H1 (cell line): Measurements from ENCODE around the gene JPT1. TPM values are rescaled to one million over a fixed set of nuclear protein-coding genes. Genes with fewer than 3 reads are reported as not detected.

Experiments used
- CTCF ChIA-PET: fragments of 300-600 bp; sonication (Branson Sonifier 250); formaldehyde crosslinking; loops from one replicate; lab custom pipeline; 2021; ENCODE audit not compliant: partially characterized antibody; lab: Charles Lee
- POLR2A ChIA-PET: fragments of 300-600 bp; sonication (Branson Sonifier 250); formaldehyde crosslinking; loops from one replicate; lab custom pipeline; 2021; ENCODE audit warnings: inconsistent platforms; ENCODE audit not compliant: partially characterized antibody; lab: Charles Lee
- DNase-seq, 2 experiments: peaks; one replicate each; pipeline versions ENCODE4 v3.0.0 to v3.0.0-alpha.2; 2010 to 2022; ENCODE audit warnings: low spot score in 2 of 2, low read depth in 1 of 2, mixed read lengths in 1 of 2
- FAIRE-seq: peaks from 2 replicates; lab custom pipeline; 2011; peaks lifted over from hg19 to GRCh38; lab: Jason Lieb, UNC
- H2AFZ ChIP-seq: 2 replicates; pipeline ENCODE4 v1.8.1; 2012; ENCODE audit warnings: low read length, inconsistent platforms
- H2AK5ac ChIP-seq: 2 replicates; pipeline ENCODE4 v1.6.1; 2013; ENCODE audit warnings: low read depth, low read length
- H2BK120ac ChIP-seq: replicated peaks from 2 replicates; pipeline ENCODE3; 2013; ENCODE audit warnings: low read depth, low read length, inconsistent platforms
- H2BK12ac ChIP-seq: 2 replicates; pipeline ENCODE4 v1.6.1; 2013; ENCODE audit warnings: low read depth, low read length
- H2BK15ac ChIP-seq: 2 replicates; pipeline ENCODE4 v1.6.1; 2013; ENCODE audit warnings: low read length
- H2BK20ac ChIP-seq: 2 replicates; pipeline ENCODE4 v1.6.1; 2013; ENCODE audit warnings: low read length
- H2BK5ac ChIP-seq: 2 replicates; pipeline ENCODE4 v1.6.1; 2013; ENCODE audit warnings: low read depth, low read length
- H3K14ac ChIP-seq: 2 replicates; pipeline ENCODE4 v1.6.1; 2013; ENCODE audit warnings: inconsistent platforms; ENCODE audit not compliant: insufficient read length
- H3K18ac ChIP-seq: 2 replicates; pipeline ENCODE4 v1.6.1; 2013; ENCODE audit warnings: low read length; ENCODE audit errors: extremely low read depth
- H3K23ac ChIP-seq: 2 replicates; pipeline ENCODE4 v1.6.1; 2013; ENCODE audit warnings: inconsistent platforms; ENCODE audit not compliant: insufficient read length
- H3K23me2 ChIP-seq: 2 replicates; pipeline ENCODE4 v1.6.1; 2013; ENCODE audit warnings: low read depth, low read length
- H3K27ac ChIP-seq: 2 replicates; pipeline ENCODE4 v1.6.1; 2011; ENCODE audit warnings: low read depth, low read length, inconsistent platforms
- H3K27me3 ChIP-seq, 4 experiments: replicated peaks in 1 of 4; 1 replicate in 1 of 4; 2 replicates in 3 of 4; pipeline versions ENCODE4 v1.6.1 to v1.8.1; 2011 to 2013; ENCODE audit warnings: low read length in 3 of 4, mild to moderate bottlenecking in 3 of 4, inconsistent platforms in 2 of 4, mixed read lengths in 2 of 4, moderate library complexity in 1 of 4; ENCODE audit not compliant: control insufficient read depth in 3 of 4, insufficient read depth in 3 of 4; ENCODE audit errors: extremely low read depth in 1 of 4
- H3K36me3 ChIP-seq, 4 experiments: 2 replicates each; pipeline versions ENCODE4 v1.6.1 to v1.8.1; 2011 to 2013; ENCODE audit warnings: mild to moderate bottlenecking in 4 of 4, low read length in 3 of 4, moderate library complexity in 2 of 4, control low read depth in 1 of 4, inconsistent platforms in 1 of 4; ENCODE audit not compliant: insufficient read depth in 4 of 4, control insufficient read depth in 2 of 4
- H3K4ac ChIP-seq: replicated peaks from 2 replicates; pipeline ENCODE3; 2013; ENCODE audit warnings: low read length, low read depth, mixed read lengths, inconsistent platforms; ENCODE audit not compliant: insufficient read length
- H3K4me1 ChIP-seq, 4 experiments: replicated peaks in 1 of 4; 1 replicate in 1 of 4; 2 replicates in 3 of 4; pipeline versions ENCODE4 v1.6.1 to v1.8.1; 2011 to 2013; ENCODE audit warnings: low read length in 3 of 4, inconsistent platforms in 2 of 4, mixed read lengths in 1 of 4; ENCODE audit not compliant: insufficient read depth in 4 of 4, control insufficient read depth in 3 of 4
- H3K4me2 ChIP-seq, 2 experiments: 2 replicates each; pipeline versions ENCODE4 v1.6.1 to v1.8.1; 2011 to 2013; ENCODE audit warnings: low read depth in 2 of 2, low read length in 2 of 2, control low read depth in 1 of 2, inconsistent platforms in 1 of 2, mild to moderate bottlenecking in 1 of 2; ENCODE audit not compliant: insufficient read depth in 1 of 2
- H3K4me3 ChIP-seq, 4 experiments: fragments of 200-600, 300-600 bp in 1 of 4; sonication (generic), shearing (Covaris generic), sonication (Bioruptor Twin) in 1 of 4; 2 replicates each; pipeline versions ENCODE4 v1.5.1 to v1.8.1; 2011 to 2016; ENCODE audit warnings: low read length in 4 of 4, low read depth in 3 of 4, control low read depth in 2 of 4, inconsistent platforms in 2 of 4, mild to moderate bottlenecking in 2 of 4, mixed read lengths in 1 of 4, moderate library complexity in 1 of 4; ENCODE audit not compliant: insufficient read depth in 2 of 4; ENCODE audit errors: extremely low read depth in 1 of 4
- H3K56ac ChIP-seq: replicated peaks from 2 replicates; pipeline ENCODE3; 2013; ENCODE audit warnings: low read depth, mild to moderate bottlenecking, mixed read lengths, low read length, inconsistent platforms; ENCODE audit not compliant: insufficient read length
- H3K79me1 ChIP-seq: 2 replicates; pipeline ENCODE4 v1.6.1; 2013; ENCODE audit warnings: low read depth, low read length, control low read depth
- H3K79me2 ChIP-seq, 2 experiments: 2 replicates each; pipeline versions ENCODE4 v1.6.1 to v1.8.1; 2012 to 2013; ENCODE audit warnings: low read length in 2 of 2, mild to moderate bottlenecking in 2 of 2, inconsistent platforms in 1 of 2; ENCODE audit not compliant: insufficient read depth in 2 of 2, control insufficient read depth in 1 of 2
- H3K9ac ChIP-seq, 4 experiments: replicated peaks in 1 of 4; 1 replicate in 1 of 4; 2 replicates in 3 of 4; pipeline versions ENCODE4 v1.6.1 to v1.8.1; 2011 to 2013; ENCODE audit warnings: low read depth in 3 of 4, low read length in 3 of 4, control low read depth in 2 of 4, mild to moderate bottlenecking in 2 of 4, moderate library complexity in 2 of 4, inconsistent platforms in 1 of 4; ENCODE audit errors: extremely low read depth in 1 of 4
- H3K9me3 ChIP-seq, 2 experiments: 2 replicates each; pipeline versions ENCODE4 v1.6.1 to v1.8.1; 2012 to 2013; ENCODE audit warnings: mild to moderate bottlenecking in 2 of 2, moderate library complexity in 2 of 2, control low read depth in 1 of 2, inconsistent platforms in 1 of 2, low read depth in 1 of 2, low read length in 1 of 2, mixed read lengths in 1 of 2; ENCODE audit not compliant: insufficient read depth in 2 of 2
- H4K20me1 ChIP-seq, 2 experiments: replicated peaks in 1 of 2; 2 replicates each; pipeline versions ENCODE3 to v1.8.1; 2011 to 2013; ENCODE audit warnings: inconsistent platforms in 2 of 2, low read length in 2 of 2, mild to moderate bottlenecking in 1 of 2; ENCODE audit not compliant: insufficient read depth in 2 of 2, control insufficient read depth in 1 of 2
- H4K5ac ChIP-seq: 2 replicates; pipeline ENCODE4 v1.6.1; 2013; ENCODE audit warnings: low read length, low read depth, mixed read lengths, inconsistent platforms; ENCODE audit not compliant: insufficient read length
- H4K8ac ChIP-seq: 2 replicates; pipeline ENCODE4 v1.8.0; 2013; ENCODE audit warnings: mild to moderate bottlenecking, moderate library complexity, low read length, inconsistent platforms; ENCODE audit not compliant: insufficient read depth; ENCODE audit errors: extremely low read depth
- H4K91ac ChIP-seq: replicated peaks from 2 replicates; pipeline ENCODE3; 2013; ENCODE audit warnings: low read length, mixed read lengths, inconsistent platforms; ENCODE audit not compliant: insufficient read length
- SRF ChIP-seq: IDR thresholded peaks from 2 replicates; pipeline ENCODE4 v1.6.1; 2011; ENCODE audit warnings: mild to moderate bottlenecking, low read depth, low read length, moderate library complexity
- WGBS, 2 experiments: shearing (Covaris generic) in 1 of 2; methylation state at CpG; one replicate each; pipeline versions ENCODE4 v1.1.6 to v1.1.7; 2013 to 2015; ENCODE audit warnings: low lambda C conversion rate in 2 of 2, mixed read lengths in 2 of 2, inconsistent platforms in 1 of 2, low coverage in 1 of 2, missing lambda C conversion rate in 1 of 2; ENCODE audit not compliant: insufficient replicate concordance in 2 of 2, insufficient coverage in 1 of 2, insufficient read length in 1 of 2; ENCODE audit errors: extremely low coverage in 1 of 2, missing lambda C conversion rate in 1 of 2; 5-methylcytosine and 5-hydroxymethylcytosine counted together
- polyA plus RNA-seq, 7 experiments: library from polyadenylated mRNA; depleted of rRNA in 3 of 7; stranded (reverse) in 5 of 7; unstranded in 2 of 7; fragments of >200 nt in 5 of 7; fragments of 200-250 nt in 2 of 7; gene quantifications; 1 replicate in 5 of 7; 2 replicates in 1 of 7; 4 replicates in 1 of 7; pipeline versions ENCODE4 v1.2.1 to v1.2.3, GENCODE V29; 2011 to 2013; ENCODE audit warnings: missing spikeins in 2 of 7, mixed read lengths in 2 of 7
- total RNA-seq: library from RNA; stranded (reverse); fragmentation: NEBNext Ultra II Directional; extraction: Animal tissue kit (Norgen Biotek cat#: 25700); gene quantifications from 2 replicates; pipeline ENCODE4 v1.2.1, GENCODE V29; 2021
- TF ChIP-seq, protein P1 (sequence below): IDR thresholded peaks from 2 replicates; pipeline ENCODE4 v1.6.1; 2012; ENCODE audit warnings: inconsistent platforms

JPT1 gene
- total and polyA plus RNA-seq, 2 of the 8 experiments (the other 6 are each of a cell fraction or from before 2014, with no cell fraction given): 154 to 369 TPM

DNA sequence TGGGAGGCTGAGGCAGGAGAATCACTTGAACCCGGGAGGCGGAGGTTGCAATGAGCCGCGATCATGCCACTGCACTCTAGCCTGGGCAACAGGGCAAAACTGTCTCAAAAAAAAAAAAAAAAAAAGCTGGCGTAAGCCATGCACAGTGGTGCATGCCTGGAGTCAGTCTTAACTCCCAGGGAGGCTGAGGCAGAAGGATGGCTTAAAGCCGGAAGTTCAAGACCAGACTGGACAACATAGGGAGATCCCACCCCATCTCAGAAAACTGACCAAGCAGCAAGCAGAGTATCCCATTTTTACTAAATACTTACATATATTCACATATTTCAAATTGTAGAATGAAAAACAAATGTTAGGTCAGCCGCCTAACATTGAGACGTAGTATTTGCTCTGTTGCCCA lies 27.4 kb downstream of the JPT1 start:
- H3K4me3 ChIP-seq: no peak overlapping the region
- H3K23ac ChIP-seq: no peak overlapping the region
- no peak overlapping the region for H2BK20ac ChIP-seq
- 91% methylated on average over 7 of the region's 8 CpGs; no CpG with 5 or more reads in 1 of the 2 experiments for WGBS, 2 experiments
- H3K27ac ChIP-seq: no peak overlapping the region
- no peak overlapping the region for H4K8ac ChIP-seq
- TF ChIP-seq, protein P1, sequence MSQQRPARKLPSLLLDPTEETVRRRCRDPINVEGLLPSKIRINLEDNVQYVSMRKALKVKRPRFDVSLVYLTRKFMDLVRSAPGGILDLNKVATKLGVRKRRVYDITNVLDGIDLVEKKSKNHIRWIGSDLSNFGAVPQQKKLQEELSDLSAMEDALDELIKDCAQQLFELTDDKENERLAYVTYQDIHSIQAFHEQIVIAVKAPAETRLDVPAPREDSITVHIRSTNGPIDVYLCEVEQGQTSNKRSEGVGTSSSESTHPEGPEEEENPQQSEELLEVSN: no peak
- no peak for TF ChIP-seq SRF
- peaks cover 3% of the 10 kb centered on the region; the same call in 1 of the 2 replicates for H3K23me2 ChIP-seq
- no peak for DNase-seq
- no peak overlapping the region for H4K5ac ChIP-seq
- FAIRE-seq: no peak
- H3K4ac ChIP-seq: no peak overlapping the region
- H2BK120ac ChIP-seq: no peak overlapping the region
- H3K36me3 ChIP-seq: peaks cover 0 to 10% (median 6%) of the 10 kb centered on the region in 4 experiments; a peak in 6 of 8 replicates
- peaks cover 8 to 11% of the 10 kb centered on the region in 2 experiments for H4K20me1 ChIP-seq
- H3K9me3 ChIP-seq: no peaks in the 10 kb centered on the region
- no peak overlapping the region for H3K18ac ChIP-seq
- no peaks in the 10 kb centered on the region; a peak in 1 of 7 replicates for H3K27me3 ChIP-seq
- H3K4me2 ChIP-seq: no peak overlapping the region
- H2BK5ac ChIP-seq: no peak overlapping the region
- H2AK5ac ChIP-seq: no peak overlapping the region
- H2BK15ac ChIP-seq: no peak overlapping the region
- ChIA-PET POLR2A (interaction anchor here (0.8 to 13.9 kb wide), 7 partner anchors 10 to 836 kb away, joined by 3 to 134 read pairs (median 7); partner anchors contain the start of gene SLC16A5), CTCF (interaction anchor here (1.4 to 12.9 kb wide), 6 partner anchors 13 to 285 kb away, joined by 3 to 239 read pairs (median 8); partner anchors contain the start of gene ARMC7)
- H3K79me1 ChIP-seq: no peaks in the 10 kb centered on the region; the same call in 1 of the 2 replicates
- H4K91ac ChIP-seq: no peak overlapping the region
- no peak overlapping the region for H2BK12ac ChIP-seq
- peaks cover 0 to 9% of the 10 kb centered on the region in 2 experiments; a peak in 1 of 4 replicates for H3K79me2 ChIP-seq
- no peak overlapping the region for H3K14ac ChIP-seq
- H3K56ac ChIP-seq: no peak overlapping the region
- H2AFZ ChIP-seq: no peak overlapping the region
- peaks cover 0 to 8% (median 4%) of the 10 kb centered on the region in 4 experiments; a peak in 5 of 7 replicates for H3K4me1 ChIP-seq
- no peak overlapping the region for H3K9ac ChIP-seq
